K562 (cell line): ENCODE measurements around the gene LIX1L. TPM values are rescaled to one million over a fixed set of nuclear protein-coding genes. Genes with fewer than 3 reads are reported as not detected.

Source experiments
- ATAC-seq: fragments of 200-7000 bp; cut with Tn5 transposase; 3 replicates; pipeline ENCODE4 v1.9.1; 2020; ENCODE audit warnings: moderate library complexity
- BruUV-seq: library from RNA; stranded (reverse); fragments of 400-500 nt; replicated peaks from 2 replicates; lab custom pipeline; 2021; lab: Mats Ljungman, UMichigan
- CTCF ChIA-PET: fragments of 300-600 bp; formaldehyde crosslinking; extraction: SDS; loops from one replicate; lab custom pipeline; 2021; ENCODE audit warnings: low intra/inter-chr PET ratio; lab: Yijun Ruan, JAX
- POLR2A ChIA-PET: fragments of 300-600, 350-650 bp; sonication (Branson Sonifier 250); formaldehyde crosslinking; extraction: SDS; loops from one replicate; lab custom pipeline; 2021; ENCODE audit warnings: antibody characterized with exemption, inconsistent platforms; lab: Yijun Ruan, JAX
- DNase-seq, 4 experiments: peaks; one replicate each; pipeline versions ENCODE4 v3.0.0 to v3.0.0-alpha.2; 2011 to 2018; ENCODE audit warnings: low spot score in 3 of 4, mixed read lengths in 3 of 4; ENCODE audit errors: extremely low read depth in 1 of 4
- FAIRE-seq: peaks from 2 replicates; lab custom pipeline; 2011; peaks lifted over from hg19 to GRCh38; lab: Jason Lieb, UNC
- H2AFZ ChIP-seq: 2 replicates; pipeline ENCODE4 v1.6.0; 2011; ENCODE audit warnings: low read depth, low read length, control low read depth, inconsistent platforms
- H3K27ac ChIP-seq: fragments of 200-600 bp; 3 replicates; pipeline ENCODE4 v1.8.0; 2011; ENCODE audit warnings: low read depth, mild to moderate bottlenecking, control low read depth, inconsistent platforms, low read length, moderate library complexity, mixed read lengths; ENCODE audit errors: extremely low read depth
- H3K27me3 ChIP-seq, 2 experiments: fragments of 300-600 bp in 1 of 2; 2 replicates in 1 of 2; 3 replicates in 1 of 2; pipeline versions ENCODE4 v1.6.0 to v1.8.0; 2011; ENCODE audit warnings: inconsistent platforms in 2 of 2, low read length in 2 of 2, mild to moderate bottlenecking in 1 of 2, mixed read lengths in 1 of 2, moderate library complexity in 1 of 2; ENCODE audit not compliant: control insufficient read depth in 2 of 2, insufficient read depth in 2 of 2
- H3K36me3 ChIP-seq: fragments of 300-600 bp; 3 replicates; pipeline ENCODE4 v1.8.0; 2011; ENCODE audit warnings: mild to moderate bottlenecking, low read length, inconsistent platforms; ENCODE audit not compliant: control insufficient read depth, insufficient read depth
- H3K4me1 ChIP-seq, 2 experiments: fragments of 200-600 bp in 1 of 2; replicated peaks in 1 of 2; 2 replicates in 1 of 2; 3 replicates in 1 of 2; pipeline versions ENCODE4 v1.5.1 to v1.8.0; 2011; ENCODE audit warnings: inconsistent platforms in 2 of 2, low read length in 2 of 2, mild to moderate bottlenecking in 1 of 2, mixed read lengths in 1 of 2, moderate library complexity in 1 of 2; ENCODE audit not compliant: control insufficient read depth in 2 of 2, insufficient read depth in 2 of 2
- H3K4me2 ChIP-seq: 2 replicates; pipeline ENCODE4 v1.6.1; 2011; ENCODE audit warnings: low read length, control low read depth, inconsistent platforms, mixed read lengths; ENCODE audit not compliant: insufficient read depth
- H3K4me3 ChIP-seq: fragments of 200-600 bp; sonication (generic), shearing (Covaris generic); 2 replicates; pipeline ENCODE4 v1.5.1; 2016; ENCODE audit warnings: control low read depth, inconsistent platforms
- H3K79me2 ChIP-seq: fragments of 200-600 bp; 3 replicates; pipeline ENCODE4 v1.8.0; 2011; ENCODE audit warnings: low read length, inconsistent platforms; ENCODE audit not compliant: control insufficient read depth, insufficient read depth
- H3K9ac ChIP-seq, 2 experiments: 2 replicates each; pipeline versions ENCODE4 v1.6.0 to v1.6.1; 2011; ENCODE audit warnings: low read depth in 2 of 2, low read length in 2 of 2, control low read depth in 1 of 2, inconsistent platforms in 1 of 2, mild to moderate bottlenecking in 1 of 2, mixed read lengths in 1 of 2; ENCODE audit not compliant: insufficient read depth in 1 of 2
- H3K9me1 ChIP-seq: one replicate; pipeline ENCODE4 v1.6.0; 2011; ENCODE audit warnings: inconsistent platforms, mild to moderate bottlenecking, low read length, moderate library complexity; ENCODE audit not compliant: control insufficient read depth, insufficient read depth
- H3K9me3 ChIP-seq: replicated peaks from 2 replicates; pipeline ENCODE4 v1.5.1; 2011; ENCODE audit warnings: low read depth, low read length, inconsistent platforms; ENCODE audit not compliant: control insufficient read depth, insufficient read depth
- H4K20me1 ChIP-seq: replicated peaks from 2 replicates; pipeline ENCODE4 v1.6.1; 2011; ENCODE audit warnings: low read length, inconsistent platforms, mixed read lengths; ENCODE audit not compliant: control insufficient read depth, insufficient read depth
- CHD2 ChIP-seq: IDR thresholded peaks from 2 replicates; pipeline ENCODE4 v1.6.1; 2011; ENCODE audit warnings: low read depth, low read length
- DDX20 ChIP-seq: fragments of 450-650 bp; IDR thresholded peaks from 2 replicates; pipeline ENCODE4 v1.6.1; 2016; ENCODE audit warnings: missing genetic modification characterization, low read depth, mild to moderate bottlenecking, missing compliant biosample characterization, moderate library complexity
- KLF10 ChIP-seq: fragments of 250-450 bp; sonication (Bioruptor Pico); IDR thresholded peaks from 2 replicates; pipeline ENCODE4 v1.6.1; 2021; ENCODE audit warnings: matching md5 sums
- L3MBTL2 ChIP-seq: fragments of 450-650 bp; IDR thresholded peaks from 2 replicates; pipeline ENCODE4 v1.6.1; 2016; ENCODE audit warnings: mild to moderate bottlenecking, moderate library complexity
- SMAD4 ChIP-seq: fragments of 250-450 bp; sonication (Bioruptor Pico); conservative IDR thresholded peaks from 2 replicates; pipeline ENCODE4 v1.8.0; 2021; ENCODE audit warnings: inconsistent platforms, mild to moderate bottlenecking, moderate library complexity
- STAG1 ChIP-seq: sonication (generic); formaldehyde crosslinking; IDR thresholded peaks from 2 replicates; pipeline ENCODE4 v1.5.0; 2020; ENCODE audit warnings: missing genetic modification reagents, borderline replicate concordance
- USF2 ChIP-seq: sonication (generic); formaldehyde crosslinking; IDR thresholded peaks from 2 replicates; pipeline ENCODE4 v1.5.0; 2020; ENCODE audit warnings: missing genetic modification reagents
- VEZF1 ChIP-seq: fragments of 200-800 bp; sonication (Bioruptor generic); IDR thresholded peaks from 2 replicates; pipeline ENCODE4 v1.6.1; 2017; ENCODE audit warnings: missing genetic modification characterization, missing compliant biosample characterization
- ZFP36 ChIP-seq: fragments of 150-350 bp; IDR thresholded peaks from 2 replicates; pipeline ENCODE4 v1.6.1; 2018; ENCODE audit warnings: low read length, low read depth; ENCODE audit not compliant: partially characterized antibody
- ZNF239 ChIP-seq: fragments of 250-450 bp; sonication (Bioruptor Pico); IDR thresholded peaks from 2 replicates; pipeline ENCODE4 v1.4.0; 2020; ENCODE audit warnings: mild to moderate bottlenecking
- ZNF24 ChIP-seq: fragments of 450-650 bp; IDR thresholded peaks from 2 replicates; pipeline ENCODE4 v1.6.1; 2016
- ZNF263 ChIP-seq: sonication (generic); formaldehyde crosslinking; IDR thresholded peaks from 2 replicates; pipeline ENCODE4 v1.8.0; 2022; ENCODE audit warnings: mild to moderate bottlenecking, missing genetic modification reagents, borderline replicate concordance
- WGBS: fragments of 100-300 bp; shearing (Covaris generic); methylation state at CpG from one replicate; pipeline ENCODE4 v1.1.6; 2016; ENCODE audit warnings: low coverage, mixed read lengths; ENCODE audit not compliant: insufficient coverage; ENCODE audit errors: missing lambda C conversion rate; 5-methylcytosine and 5-hydroxymethylcytosine counted together
- in situ Hi-C: fragments of 300-500 bp; cut with MboI; formaldehyde crosslinking; loops from 4 replicates; pipeline ENCODE4 v1.15.0; 2018; ENCODE audit warnings: inconsistent platforms, mixed read lengths
- intact Hi-C: fragments of 100-400 bp; cut with micrococcal nuclease; formaldehyde crosslinking; loops from 2 replicates; pipeline ENCODE4 v1.14.2; 2022
- polyA plus RNA-seq, 8 experiments: library from polyadenylated mRNA; depleted of rRNA in 4 of 8; stranded (reverse) in 5 of 8; unstranded in 3 of 8; fragments of >200 nt; fragmentation: Nextera tagmentation in 2 of 8; fragmentation: Illumina TruSeq in 1 of 8; extraction: Ambion mirVana in 2 of 8; extraction: Trizol in 1 of 8; gene quantifications; 2 replicates each; pipeline versions ENCODE4 v1.2.1 to v1.2.3, GENCODE V29; 2011 to 2014; ENCODE audit warnings: inconsistent platforms in 1 of 8, missing spikeins in 1 of 8
- total RNA-seq, 7 experiments: library from RNA; depleted of rRNA in 6 of 7; stranded (reverse); fragments of >200 nt in 6 of 7; fragmentation: Illumina TruSeq in 2 of 7; extraction: Trizol in 2 of 7; gene quantifications; 2 replicates each; pipeline versions ENCODE4 v1.2.1 to v1.2.3, GENCODE V29; 2011 to 2021; ENCODE audit warnings: low replicate concordance in 1 of 7
- TF ChIP-seq, protein P1 (sequence below): IDR thresholded peaks from 3 replicates; pipeline ENCODE4 v1.6.1; 2011; ENCODE audit warnings: borderline replicate concordance, mild to moderate bottlenecking, moderate library complexity; ENCODE audit not compliant: insufficient read length; ENCODE audit errors: extremely low read depth
- TF ChIP-seq, protein P2 (sequence below): sonication (generic); formaldehyde crosslinking; IDR thresholded peaks from 2 replicates; pipeline ENCODE4 v1.8.0; 2022; ENCODE audit warnings: mild to moderate bottlenecking, low read depth, missing genetic modification reagents
- TF ChIP-seq, protein P3 (sequence below): sonication (generic); formaldehyde crosslinking; IDR thresholded peaks from 2 replicates; pipeline ENCODE4 v1.9.0; 2022; ENCODE audit warnings: mild to moderate bottlenecking, missing genetic modification reagents

The LIX1L gene
- total and polyA plus RNA-seq, 9 of the 15 experiments (the other 6 are each of a cell fraction or from before 2014, with no cell fraction given) = 4.6 to 26.5 (median 12.5) TPM

DNA sequence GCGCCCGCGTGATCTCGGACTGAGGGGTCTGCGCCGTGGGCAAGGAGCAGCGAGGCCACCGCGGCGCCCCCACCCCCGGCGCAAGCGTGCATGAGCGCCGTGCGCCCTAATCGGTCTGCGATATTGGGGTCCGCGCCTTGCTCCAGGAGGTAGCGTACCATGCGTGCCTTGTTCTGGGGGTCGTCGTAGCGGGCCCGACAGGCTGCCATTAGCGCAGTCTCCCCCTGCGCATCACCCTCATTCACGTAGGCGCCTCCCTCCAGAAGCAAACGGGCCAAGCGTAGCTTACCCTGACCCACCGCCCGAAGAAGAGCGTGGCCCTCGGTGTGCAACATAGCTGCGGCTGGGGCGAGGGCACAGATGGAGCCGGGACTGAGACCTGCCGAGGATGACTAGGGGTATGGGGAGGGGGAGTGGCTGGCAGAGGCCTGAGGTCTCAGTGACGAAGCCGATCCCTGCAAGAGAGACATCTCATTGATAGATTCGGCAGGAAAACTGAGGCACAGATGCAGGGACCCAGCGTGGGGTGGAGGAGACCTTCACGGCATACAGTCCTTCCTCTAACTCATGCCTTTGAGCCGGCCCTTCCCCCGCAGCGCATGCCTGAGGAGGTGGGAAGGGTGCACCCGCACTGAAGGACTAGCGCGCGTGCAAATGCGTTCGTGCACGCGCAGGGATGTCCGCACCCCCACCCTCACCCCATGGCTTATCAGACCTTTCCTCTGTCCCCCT lies 3.8 kb upstream of the LIX1L start:
- peak overlapping the region; percentile 86 for H3K4me2 ChIP-seq
- in situ Hi-C loops = no loop called here
- TF ChIP-seq USF2 (no peak), ZFP36 (no peak), ZNF263 (CRISPR knock-in tag) (no peak), L3MBTL2 (peak; percentile 43; the same call in 1 of the 2 replicates), STAG1 (CRISPR knock-in tag) (no peak), ZNF239 (CRISPR knock-in tag) (no peak), ZNF24 (no peak), SMAD4 (CRISPR knock-in tag) (no peak), KLF10 (CRISPR knock-in tag) (no peak), VEZF1 (CRISPR knock-in tag) (no peak), CHD2 (no peak), DDX20 (tag) (no peak)
- TF ChIP-seq, protein P1, sequence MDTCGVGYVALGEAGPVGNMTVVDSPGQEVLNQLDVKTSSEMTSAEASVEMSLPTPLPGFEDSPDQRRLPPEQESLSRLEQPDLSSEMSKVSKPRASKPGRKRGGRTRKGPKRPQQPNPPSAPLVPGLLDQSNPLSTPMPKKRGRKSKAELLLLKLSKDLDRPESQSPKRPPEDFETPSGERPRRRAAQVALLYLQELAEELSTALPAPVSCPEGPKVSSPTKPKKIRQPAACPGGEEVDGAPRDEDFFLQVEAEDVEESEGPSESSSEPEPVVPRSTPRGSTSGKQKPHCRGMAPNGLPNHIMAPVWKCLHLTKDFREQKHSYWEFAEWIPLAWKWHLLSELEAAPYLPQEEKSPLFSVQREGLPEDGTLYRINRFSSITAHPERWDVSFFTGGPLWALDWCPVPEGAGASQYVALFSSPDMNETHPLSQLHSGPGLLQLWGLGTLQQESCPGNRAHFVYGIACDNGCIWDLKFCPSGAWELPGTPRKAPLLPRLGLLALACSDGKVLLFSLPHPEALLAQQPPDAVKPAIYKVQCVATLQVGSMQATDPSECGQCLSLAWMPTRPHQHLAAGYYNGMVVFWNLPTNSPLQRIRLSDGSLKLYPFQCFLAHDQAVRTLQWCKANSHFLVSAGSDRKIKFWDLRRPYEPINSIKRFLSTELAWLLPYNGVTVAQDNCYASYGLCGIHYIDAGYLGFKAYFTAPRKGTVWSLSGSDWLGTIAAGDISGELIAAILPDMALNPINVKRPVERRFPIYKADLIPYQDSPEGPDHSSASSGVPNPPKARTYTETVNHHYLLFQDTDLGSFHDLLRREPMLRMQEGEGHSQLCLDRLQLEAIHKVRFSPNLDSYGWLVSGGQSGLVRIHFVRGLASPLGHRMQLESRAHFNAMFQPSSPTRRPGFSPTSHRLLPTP = no peak
- TF ChIP-seq, protein P2, sequence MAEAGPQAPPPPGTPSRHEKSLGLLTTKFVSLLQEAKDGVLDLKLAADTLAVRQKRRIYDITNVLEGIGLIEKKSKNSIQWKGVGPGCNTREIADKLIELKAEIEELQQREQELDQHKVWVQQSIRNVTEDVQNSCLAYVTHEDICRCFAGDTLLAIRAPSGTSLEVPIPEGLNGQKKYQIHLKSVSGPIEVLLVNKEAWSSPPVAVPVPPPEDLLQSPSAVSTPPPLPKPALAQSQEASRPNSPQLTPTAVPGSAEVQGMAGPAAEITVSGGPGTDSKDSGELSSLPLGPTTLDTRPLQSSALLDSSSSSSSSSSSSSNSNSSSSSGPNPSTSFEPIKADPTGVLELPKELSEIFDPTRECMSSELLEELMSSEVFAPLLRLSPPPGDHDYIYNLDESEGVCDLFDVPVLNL (CRISPR knock-in tag) = no peak
- TF ChIP-seq, protein P3, sequence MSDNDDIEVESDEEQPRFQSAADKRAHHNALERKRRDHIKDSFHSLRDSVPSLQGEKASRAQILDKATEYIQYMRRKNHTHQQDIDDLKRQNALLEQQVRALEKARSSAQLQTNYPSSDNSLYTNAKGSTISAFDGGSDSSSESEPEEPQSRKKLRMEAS (CRISPR knock-in tag) = peak; percentile 45

More for the DNA sequence above, 3.8 kb upstream of the LIX1L start:
- no TSS peak for BruUV-seq
- FAIRE-seq (no peak), ATAC-seq (no peak), DNase-seq (peak in 2 of 4 experiments; percentile 37 to 42)
- Histone ChIP-seq H3K9me3 (no peaks in the 10 kb centered on the region; the same call in 1 of the 2 replicates), H3K27me3 (no peaks in the 10 kb centered on the region; a peak in 1 of 5 replicates), H3K36me3 (no peaks in the 10 kb centered on the region), H3K4me1 (peaks cover 32 to 39% of the 10 kb centered on the region in 2 experiments; a peak in 4 of 5 replicates), H3K27ac (no peak overlapping the region), H3K4me3 (peak overlapping the region; percentile 46), H3K79me2 (peaks cover 32% of the 10 kb centered on the region), H4K20me1 (no peaks in the 10 kb centered on the region), H3K9me1 (no peaks in the 10 kb centered on the region), H2AFZ (peak overlapping the region; percentile 85), H3K9ac (peak overlapping the region; percentile 48 to 87; a peak in 3 of 4 replicates)
- ChIA-PET CTCF (no interaction called here), POLR2A (interaction anchor here (4.0 kb wide), 1 partner anchor 29 kb away, joined by 50 read pairs; no protein-coding TSS in a partner anchor)
- 80% methylated on average over 40 of the region's 57 CpGs for WGBS
- intact Hi-C loops = no loop called here
